Activated T-cell treated with anti-CD3 and anti-CD28 coated beads for 48 hours (primary cell): Measurements from ENCODE around the gene CACNA2D3.

Experiments
- DNase-seq: peaks from one replicate; pipeline ENCODE4 v3.0.0-alpha.2; 2020; ENCODE audit warnings: low read depth

Gene CACNA2D3

DNA sequence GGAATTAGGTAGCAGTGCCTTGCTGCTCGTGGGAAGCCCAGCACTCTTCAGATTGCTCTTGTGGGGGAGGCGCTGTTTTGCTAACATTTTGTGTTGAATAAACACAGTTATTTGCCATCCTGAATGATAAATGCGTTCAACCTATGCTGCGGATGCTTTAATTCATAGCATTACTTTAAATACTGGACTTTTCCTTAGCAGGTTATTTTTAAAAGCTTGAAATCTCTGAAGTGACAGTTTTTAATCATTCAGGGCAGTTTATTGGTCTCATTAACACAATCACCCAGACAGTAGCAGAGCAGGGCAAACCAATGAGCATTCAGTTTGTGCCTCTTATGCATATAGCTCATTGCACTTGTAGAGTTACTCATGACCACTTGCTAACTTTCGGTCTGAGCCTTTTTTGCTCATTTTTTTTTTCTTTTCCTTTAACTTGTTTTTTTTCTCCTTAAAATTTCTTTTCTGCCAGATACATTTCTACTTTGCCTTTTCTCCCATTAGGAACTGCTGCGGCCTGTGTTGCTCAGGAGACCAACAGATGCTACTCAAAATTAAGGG lies 5.2 kb downstream of the CACNA2D3 start:
- no peak for DNase-seq

DNA sequence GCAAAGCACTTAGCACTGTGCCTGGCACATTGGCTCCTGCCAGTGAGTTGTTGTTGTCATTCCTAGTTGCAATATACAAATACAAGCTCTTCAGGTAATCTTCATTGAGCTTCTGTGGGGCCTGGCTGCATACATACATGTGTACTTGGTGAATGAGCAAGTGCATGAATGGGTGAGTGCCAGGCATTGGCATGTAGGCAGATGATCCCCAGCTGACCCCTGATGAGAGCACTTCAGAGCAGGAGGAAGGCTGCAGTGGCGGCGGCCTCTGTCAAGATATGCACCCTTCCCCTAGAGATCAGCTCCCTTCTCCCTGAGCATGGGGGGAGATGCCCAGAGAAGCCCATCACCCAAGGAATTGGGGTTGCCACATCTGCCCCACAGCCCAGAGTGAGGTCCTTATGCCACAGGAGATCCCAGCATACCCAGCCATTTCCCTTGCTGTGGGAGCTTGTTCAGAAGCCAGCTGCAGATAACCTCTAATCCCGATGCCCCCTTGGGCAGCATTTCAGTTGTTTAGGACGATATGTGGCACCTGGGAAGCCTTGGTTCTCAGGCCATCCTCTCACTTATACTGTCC lies 8.8 kb downstream of the CACNA2D3 start:
- DNase-seq = no peak

DNA sequence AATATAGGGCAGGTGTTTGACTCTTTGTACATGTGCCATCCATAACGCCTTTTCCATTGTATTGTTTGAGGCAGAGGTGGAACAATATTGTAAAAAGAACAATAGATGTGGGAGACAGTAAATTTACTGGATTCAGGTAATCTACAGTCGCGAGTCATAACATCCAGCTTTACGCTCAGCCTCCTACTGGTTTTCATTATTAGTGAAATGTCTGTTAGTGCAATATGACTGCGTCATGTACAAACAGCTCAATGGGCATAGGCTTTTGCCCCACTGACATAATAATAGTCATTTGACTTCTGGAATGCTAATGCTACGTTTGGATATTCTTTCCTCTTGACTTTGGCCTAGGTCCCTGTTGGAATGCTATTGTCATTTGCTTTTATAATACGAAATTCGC lies 9.5 kb downstream of the CACNA2D3 start:
- DNase-seq = no peak

DNA sequence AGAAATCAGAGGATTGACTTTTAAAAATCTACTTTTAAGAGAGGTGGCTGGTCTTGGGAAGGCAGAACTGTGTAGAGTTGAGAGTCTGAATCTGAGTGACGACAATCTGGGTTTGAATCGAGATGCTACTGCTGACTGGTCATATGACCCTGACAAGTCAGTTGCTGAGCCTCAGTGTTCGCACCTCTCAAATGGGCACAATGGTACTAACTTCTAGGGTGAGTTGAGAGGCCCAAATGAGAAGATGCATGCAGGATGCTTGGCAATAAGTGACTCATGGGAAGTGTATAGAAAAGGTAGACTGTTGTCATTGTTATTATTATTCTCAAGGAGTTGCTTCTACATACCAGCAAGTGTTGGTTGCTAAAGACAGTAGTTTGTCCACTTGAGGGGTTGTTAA lies 10.3 kb downstream of the CACNA2D3 start:
- no peak for DNase-seq

DNA sequence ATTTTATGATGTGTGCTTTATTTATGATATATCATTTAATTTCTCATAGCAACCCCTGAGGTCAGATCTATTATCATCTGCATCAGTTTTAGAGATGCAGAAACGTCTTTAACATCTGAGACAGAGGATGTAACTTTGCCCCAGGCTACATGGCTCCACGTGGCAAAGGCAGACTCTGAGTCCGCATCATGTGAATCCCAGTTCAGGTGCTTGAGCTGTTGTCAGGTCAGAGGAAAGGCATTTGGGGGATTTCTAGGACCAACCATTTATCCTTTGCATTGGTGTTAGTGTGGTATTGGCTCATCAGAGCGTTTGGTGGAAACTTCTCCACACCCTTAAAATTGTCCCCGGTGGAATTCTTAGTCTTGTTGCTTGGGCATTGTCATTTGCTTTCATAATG lies 10.8 kb downstream of the CACNA2D3 start:
- no peak for DNase-seq

DNA sequence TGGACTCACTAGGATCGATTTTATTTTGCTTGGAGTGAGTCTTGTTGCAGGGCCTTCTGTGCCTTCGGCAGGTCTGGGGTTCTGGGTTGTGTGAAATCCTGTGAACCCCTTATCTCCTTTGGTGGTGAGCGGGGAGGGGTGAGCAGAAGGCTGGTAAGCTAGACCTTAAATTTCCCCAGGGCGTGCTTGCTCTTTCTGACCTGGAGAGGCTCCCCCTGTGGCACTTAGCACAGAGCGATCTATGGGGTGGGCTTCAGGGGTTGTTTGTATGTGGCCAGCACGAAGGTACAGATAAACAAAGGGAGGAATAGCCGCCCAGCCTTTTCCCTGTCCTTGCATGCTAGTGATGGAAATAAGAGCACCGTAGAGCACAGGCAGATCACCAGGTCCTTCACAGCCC lies 11.8 kb downstream of the CACNA2D3 start:
- DNase-seq = no peak

DNA sequence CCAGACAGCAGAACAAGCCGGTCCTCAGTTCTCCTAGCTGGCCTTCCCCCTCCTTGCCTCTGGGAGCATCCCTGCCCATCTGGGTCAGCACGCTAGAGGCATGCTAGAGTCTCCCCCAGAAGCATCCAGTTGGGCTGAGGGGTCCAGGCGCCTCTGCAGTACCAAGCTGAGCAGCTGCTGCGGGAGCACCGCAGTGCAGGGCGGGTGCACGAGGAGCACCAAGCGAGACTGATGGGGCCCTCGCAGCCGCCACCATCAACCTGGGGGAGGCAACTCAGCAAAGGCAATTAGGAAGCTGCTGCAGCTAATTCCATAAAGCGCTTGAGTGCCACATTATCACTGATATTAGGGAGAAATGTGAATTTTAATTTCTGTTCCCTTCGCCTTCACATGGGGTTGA lies 12.4 kb downstream of the CACNA2D3 start:
- DNase-seq = no peak

DNA sequence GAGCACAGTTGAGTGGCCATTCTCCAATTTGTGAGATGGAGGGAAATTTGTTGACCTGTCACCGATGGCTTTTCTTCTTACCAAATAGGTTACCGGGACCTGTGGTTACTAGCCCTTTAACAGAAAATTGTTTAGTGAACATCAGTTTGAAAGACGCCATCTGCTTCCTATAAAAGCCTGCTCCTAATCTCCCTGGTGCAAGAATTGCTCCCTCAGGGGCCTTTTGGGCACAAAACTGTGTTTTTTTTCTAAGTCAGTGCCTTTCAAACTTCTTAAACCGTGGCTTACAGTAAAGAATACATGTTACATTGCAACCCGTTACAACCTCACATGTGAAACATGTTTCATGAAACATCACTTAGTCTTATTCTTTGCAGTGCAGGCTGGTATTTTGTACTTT lies 15.0 kb downstream of the CACNA2D3 start:
- DNase-seq = no peak

DNA sequence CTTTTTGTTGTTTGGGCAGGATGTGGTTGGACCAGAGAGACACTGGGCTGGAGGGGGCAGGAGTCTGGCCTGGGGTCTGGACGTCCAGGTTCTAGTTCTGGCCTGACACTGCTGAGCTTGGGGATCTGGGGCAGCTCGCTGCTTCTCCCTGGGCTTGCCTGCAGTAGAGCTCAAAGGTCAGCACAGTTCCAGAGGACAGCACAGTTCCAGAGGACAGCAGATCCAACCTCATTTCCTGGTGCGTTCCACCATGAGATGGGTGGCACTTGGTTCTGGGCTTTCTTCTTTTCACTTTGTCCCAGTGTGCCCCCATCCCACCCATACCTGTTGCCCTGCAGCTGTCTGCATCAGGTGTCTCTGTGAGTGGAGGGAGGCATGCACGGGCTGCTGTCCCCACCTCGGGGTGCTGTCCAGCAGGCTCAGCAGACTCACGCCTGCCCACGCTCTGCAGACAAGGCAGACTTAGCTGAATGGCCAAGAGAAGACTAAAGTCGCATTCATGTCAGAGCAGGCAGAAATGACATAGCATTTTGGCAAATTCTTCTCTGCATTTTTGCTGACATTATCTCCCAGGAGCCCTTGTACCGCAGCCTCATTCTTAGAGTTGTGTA lies 16.7 kb downstream of the CACNA2D3 start:
- DNase-seq = no peak

DNA sequence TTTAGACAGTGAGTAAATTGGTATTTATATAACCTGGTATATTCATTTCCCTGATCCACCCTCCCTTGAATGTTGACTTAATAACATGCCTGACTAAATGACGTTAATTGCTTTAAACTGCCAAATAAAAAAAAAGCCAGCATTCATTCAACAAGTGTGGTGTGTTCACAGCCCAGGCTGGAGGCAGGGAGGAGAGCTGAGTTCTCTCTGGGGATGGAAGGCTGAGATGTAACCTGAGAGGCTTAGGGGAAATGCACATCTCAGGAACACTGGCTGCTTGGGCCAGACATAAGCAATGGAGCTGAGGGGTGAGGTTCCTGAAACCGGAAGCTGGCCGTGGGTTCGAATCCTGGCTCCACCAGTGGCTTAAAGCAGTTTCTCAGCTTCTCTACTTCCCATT lies 17.3 kb downstream of the CACNA2D3 start:
- no peak for DNase-seq

DNA sequence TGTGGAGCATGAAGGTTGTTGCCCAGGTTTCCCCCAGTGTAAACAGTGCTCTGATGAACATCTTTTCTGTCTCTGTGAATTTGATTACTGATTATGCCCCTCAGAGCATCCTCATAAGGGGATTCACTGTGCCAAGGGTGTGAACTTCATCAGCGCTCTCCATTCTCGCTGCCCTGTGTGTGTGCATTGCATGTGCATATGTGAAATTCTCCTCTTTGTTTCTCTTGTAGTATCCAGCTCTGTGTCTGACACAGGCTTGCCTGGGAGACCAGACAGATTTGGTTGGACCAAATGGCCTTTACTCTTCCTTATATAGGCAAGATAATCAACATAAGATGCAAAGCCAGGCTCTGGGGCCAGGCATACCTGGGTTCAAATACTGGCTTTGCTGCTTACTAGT lies 21.9 kb downstream of the CACNA2D3 start:
- no peak for DNase-seq

DNA sequence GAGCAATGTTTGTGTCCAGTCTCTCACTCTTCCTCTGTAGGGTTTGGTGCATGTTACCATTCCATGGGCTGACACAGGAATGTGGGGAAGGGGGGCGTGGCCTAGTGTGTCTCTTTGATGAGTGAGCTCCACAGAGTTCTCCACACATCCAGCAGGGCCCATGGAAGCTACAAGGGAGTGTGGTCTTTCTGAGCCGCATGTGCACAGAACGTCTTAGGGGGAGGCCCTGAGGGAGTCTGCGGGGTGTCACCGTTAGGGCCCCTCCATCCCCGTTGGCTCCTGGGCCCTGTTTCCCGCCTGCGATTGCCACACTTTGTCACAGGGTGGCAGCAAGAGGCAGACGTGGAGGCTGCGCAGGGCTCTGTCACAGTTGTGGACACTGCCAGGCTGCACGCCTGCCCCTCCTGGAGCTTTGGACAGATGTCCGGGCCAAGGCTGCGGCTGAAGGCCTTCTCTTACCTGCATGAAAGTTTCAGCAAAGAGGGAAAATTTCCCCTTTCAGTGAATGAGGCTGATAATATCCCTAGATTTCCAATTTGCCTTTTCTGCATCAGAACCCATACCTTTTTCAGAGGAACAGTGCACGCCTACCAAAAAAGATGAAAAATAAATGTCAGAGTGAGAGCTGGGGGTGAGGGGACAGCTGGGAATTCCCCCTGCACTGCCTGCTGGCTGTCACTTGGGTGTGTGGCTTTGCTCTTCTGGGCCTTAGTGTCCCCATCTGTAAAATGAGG lies 24.3 kb downstream of the CACNA2D3 start:
- no peak for DNase-seq

DNA sequence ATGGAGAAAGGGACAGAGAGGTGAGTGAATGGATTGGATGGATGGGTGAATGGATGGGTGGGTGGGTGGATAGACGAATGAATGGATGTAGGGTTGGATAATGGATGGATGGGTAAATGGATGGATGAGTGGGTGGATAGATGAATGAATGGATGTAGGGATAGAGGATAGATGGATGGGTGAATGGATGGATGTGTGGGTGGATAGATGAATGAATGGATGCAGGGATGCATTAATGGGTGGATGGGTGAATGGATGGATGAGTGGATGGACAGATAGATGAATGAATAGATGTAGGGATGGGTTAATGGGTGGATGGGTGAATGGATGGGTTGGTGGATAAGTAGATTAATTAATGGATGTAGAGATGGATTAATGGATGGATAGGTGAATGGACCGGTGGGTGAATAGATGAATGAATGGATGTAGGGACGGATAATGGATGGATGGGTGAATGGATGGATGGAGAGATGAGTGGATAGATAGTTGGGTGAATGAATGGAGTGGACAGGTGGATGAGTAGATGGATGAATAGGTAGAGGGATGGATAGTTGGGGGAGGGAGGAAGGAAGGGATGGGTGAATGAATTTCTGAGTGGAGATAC lies 28.6 kb downstream of the CACNA2D3 start:
- no peak for DNase-seq

DNA sequence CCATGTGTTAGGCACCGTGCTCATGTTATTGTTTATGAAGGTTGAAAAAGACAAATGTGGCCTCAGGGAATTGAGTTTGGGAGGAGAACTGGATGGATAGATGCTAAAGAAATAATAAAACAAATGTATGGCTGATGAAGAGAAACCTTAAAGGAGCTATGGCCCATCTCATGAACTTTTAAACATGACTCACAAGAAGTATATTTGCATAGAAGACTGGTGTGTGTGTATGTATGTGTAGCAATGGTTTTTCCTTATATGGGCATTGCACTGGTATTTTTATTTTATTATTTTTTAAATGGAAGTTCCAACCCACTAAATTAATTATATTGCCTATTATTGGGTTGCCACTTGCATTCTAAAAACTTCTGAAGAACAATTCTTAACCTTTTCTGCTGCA lies 31.1 kb downstream of the CACNA2D3 start:
- no peak for DNase-seq

DNA sequence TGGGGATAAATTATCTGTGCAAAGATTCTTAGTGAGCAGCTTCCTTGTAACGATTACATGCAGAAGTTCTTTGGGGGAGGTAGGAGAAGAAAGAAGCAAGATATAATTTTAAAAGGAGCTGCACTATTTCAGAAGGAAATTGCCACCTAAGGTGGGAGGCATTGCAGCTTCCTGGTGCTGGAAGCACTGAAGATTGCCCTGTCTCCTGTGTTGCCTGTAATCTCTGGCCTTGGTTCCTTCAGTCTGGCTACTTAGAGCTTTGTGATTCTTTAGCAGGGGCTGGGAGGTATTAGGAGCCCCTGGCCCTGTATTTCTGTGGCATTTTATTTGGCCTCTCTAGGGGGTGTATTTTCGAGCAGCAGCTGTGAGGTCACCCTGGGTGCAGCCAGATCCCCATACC lies 35.5 kb downstream of the CACNA2D3 start:
- no peak for DNase-seq

DNA sequence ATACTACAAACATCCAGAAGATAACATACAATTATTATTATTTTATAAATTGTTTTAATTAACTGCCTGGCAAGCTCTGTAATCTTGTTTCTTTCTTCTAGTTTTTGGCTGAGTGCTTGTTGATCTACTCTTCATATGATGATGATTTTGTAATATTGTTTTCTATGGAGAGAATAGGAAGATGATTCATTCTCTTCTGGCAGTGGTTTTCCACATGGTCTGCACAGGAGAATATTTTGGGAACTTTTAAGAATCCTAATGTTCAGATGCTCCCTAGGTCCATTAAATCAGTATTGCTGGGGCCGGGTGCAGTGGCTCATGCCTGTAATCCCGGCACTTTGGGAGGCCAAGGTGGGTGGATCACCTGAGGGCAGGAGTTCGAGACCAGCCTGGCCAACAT lies 37.6 kb downstream of the CACNA2D3 start:
- DNase-seq = no peak

DNA sequence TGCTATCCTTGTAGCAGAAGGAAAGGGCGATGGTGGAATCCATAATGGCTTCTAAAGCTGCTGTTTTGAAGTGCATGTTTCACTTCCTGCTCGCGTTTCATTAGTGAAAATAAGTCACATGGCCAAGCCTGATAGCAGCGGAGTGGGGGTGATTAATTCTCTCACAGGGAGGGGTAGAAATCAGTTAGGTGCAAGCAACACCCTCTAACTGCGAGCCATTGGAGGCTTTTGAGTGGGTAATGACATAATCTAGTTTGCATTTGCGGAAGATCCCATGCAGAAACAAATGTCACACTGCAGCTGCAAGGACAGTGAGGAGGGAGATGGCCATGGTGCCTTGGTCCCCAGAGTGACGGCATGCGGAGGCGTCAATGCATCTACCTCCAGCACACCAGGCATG lies 41.1 kb downstream of the CACNA2D3 start:
- no peak for DNase-seq

DNA sequence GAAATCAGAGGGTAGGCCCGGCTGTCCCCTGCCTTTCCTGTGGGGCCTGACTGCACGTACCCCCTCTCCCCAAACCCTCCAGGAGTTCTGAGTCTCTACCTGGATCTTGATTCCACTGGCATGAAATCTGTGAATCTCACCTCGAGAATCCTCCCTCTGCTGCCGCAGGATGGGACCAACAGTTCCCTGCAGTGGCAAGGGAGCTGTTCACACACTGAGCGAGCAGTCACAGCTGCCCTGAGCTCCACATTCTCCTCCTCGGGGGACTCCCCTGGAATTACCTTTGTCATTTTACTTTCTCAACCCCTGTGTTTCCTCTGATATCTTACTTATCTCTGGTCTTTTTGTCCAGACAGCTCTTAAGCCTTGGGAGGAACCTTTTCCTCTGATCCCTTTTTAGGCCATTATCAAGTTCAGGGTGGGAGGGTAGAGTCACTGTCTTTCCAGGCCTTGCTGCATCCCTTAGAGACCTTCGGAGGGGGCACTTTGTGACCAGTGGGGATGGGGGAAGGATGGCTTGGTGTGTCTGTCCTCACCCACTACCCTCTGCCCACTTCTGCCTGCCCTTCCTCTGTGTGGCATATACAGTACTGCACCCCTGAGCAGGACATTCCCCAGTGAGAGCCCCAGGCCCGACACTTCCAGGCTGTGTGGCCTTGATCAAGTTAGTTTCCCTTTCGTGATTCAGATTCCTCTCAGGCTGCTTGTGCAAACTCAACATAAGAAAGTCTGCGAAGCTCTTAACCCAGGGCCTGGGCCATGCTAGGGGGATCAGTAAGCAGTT lies 42.0 kb downstream of the CACNA2D3 start:
- DNase-seq = no peak

DNA sequence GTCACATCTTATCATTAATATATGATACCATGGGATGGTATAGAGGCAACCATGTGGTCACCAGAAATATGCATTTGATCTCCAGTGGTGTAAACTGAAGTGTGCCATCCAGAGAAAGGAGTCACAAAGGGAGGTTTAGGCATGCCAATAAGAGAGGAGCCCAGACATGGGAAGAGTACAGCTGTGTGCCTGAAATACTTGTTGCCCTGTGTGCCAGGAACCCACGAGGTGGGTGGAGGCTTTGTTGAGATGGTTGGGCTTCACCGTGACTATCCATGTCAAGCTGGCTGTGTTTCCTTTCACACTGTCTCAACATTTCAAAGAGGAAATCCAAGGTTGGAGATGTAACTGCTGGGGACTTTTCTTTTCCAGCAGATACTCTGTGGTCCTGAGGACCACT lies 43.5 kb downstream of the CACNA2D3 start:
- DNase-seq = no peak

DNA sequence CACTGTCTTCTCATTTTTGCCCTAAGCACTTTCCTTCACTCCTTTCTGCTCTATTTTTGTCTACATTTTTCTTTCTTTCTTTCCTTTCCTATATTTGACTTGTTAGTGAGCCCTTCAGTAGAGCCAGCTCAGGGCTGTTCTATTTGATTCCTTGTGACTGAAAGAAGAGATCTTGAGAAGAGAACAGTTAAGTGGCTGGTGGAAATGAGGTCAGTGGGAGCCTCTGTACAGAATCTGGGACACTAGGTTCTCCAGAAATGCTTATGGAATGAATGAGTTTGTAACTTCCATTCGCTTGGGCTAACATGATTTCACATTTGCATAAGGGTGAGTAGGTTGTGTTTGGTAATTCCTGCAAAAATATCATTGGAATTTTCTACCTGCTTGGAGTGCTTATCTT lies 45.6 kb downstream of the CACNA2D3 start:
- no peak for DNase-seq

DNA sequence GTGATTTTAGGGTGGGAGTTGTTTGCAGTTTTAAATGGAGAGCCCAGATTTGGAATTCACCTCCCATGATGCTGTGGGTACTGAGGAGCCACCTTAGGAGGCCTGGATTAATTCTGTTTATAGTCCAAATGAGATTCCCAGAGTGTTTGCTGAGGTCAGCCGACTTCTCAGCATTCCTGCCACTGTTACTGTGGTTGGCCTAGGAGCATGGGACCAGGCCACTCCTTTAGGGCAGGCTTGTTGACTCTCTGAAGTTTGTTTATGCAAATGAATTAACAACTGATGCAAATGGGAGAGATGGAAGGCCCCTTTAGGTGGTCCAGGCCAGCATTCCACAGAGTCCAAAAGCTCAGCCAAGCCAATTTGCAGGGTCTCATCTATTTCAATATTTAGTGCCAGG lies 46.1 kb downstream of the CACNA2D3 start:
- DNase-seq = no peak

DNA sequence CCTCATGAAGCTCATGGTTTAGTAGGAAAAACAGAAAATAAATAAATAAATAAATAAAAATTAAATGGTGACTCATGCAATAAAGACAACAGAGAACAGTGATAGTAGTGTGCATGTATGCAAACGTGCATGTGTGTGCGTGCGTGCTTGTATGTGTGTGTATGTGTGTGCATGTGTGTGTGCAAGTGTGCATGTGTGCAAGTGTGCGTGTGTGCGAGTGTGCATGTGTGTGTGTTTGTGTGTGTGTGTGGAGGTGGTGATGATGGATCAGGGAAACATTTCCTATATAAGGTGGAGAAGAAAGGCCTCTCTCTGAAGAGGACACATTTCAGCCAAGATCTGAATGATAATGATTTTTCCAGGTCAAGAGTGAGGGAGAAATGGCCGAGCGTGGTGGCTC lies 47.2 kb downstream of the CACNA2D3 start:
- no peak for DNase-seq
